DND-41 (cell line): ENCODE data around the gene SLC25A53.

Experiments used
- EZH2 ChIP-seq: IDR thresholded peaks from 3 replicates; pipeline ENCODE4 v1.6.1; 2012; ENCODE audit warnings: borderline replicate concordance, low read depth, mild to moderate bottlenecking, moderate library complexity, low read length, inconsistent platforms; ENCODE audit not compliant: severe bottlenecking
- TF ChIP-seq, protein P1 (sequence below): IDR thresholded peaks from 2 replicates; pipeline ENCODE4 v1.5.1; 2012; ENCODE audit warnings: borderline replicate concordance, low read length, moderate library complexity, mild to moderate bottlenecking; ENCODE audit not compliant: poor library complexity, severe bottlenecking; ENCODE audit errors: extremely low read depth

DNA sequence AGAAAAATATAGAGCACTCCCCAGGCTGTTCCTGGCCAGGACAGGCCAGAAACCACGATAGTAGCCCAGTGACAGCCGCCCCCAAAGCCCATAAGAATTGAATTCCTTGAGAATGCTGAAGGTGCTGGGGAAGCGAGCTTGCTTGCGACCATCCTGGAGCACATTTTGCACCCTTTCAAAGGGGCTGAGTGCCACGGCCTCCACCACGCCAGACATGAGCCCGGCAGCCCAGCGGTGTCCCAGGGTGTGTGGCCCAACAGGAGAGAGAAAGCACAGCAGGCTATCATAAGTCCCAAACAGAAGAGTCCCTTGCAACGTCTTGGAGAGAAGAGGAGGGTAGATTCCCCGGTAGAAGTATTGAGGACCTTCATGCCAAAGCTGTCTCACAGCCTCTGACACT, 52.1 kb downstream of the SLC25A53 start:
- TF ChIP-seq, protein P1, sequence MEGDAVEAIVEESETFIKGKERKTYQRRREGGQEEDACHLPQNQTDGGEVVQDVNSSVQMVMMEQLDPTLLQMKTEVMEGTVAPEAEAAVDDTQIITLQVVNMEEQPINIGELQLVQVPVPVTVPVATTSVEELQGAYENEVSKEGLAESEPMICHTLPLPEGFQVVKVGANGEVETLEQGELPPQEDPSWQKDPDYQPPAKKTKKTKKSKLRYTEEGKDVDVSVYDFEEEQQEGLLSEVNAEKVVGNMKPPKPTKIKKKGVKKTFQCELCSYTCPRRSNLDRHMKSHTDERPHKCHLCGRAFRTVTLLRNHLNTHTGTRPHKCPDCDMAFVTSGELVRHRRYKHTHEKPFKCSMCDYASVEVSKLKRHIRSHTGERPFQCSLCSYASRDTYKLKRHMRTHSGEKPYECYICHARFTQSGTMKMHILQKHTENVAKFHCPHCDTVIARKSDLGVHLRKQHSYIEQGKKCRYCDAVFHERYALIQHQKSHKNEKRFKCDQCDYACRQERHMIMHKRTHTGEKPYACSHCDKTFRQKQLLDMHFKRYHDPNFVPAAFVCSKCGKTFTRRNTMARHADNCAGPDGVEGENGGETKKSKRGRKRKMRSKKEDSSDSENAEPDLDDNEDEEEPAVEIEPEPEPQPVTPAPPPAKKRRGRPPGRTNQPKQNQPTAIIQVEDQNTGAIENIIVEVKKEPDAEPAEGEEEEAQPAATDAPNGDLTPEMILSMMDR = no peak
- TF ChIP-seq EZH2 = no peak
